Measurements from ENCODE around the gene IL27RA.

The IL27RA gene

DNA sequence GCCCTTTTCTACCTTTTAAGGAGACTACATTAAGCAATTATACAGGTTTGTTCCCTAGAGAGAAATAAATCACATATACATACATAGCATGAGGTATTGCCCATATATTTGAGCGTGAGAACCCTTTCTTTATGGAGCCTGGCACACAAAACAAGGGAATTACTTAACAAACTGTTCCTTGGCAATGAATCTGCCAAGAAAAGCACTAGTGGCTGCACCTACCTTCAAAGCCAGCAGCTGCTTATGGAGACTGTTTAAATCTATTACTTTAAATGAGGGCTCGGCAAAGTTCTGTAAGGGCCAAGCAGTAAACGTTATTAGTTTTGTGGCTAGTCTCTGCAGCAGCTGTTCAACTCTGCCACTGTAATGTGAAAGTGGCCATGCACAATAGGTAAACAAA, 32.5 kb upstream of the IL27RA start:
- TF ChIP-seq, protein P1, sequence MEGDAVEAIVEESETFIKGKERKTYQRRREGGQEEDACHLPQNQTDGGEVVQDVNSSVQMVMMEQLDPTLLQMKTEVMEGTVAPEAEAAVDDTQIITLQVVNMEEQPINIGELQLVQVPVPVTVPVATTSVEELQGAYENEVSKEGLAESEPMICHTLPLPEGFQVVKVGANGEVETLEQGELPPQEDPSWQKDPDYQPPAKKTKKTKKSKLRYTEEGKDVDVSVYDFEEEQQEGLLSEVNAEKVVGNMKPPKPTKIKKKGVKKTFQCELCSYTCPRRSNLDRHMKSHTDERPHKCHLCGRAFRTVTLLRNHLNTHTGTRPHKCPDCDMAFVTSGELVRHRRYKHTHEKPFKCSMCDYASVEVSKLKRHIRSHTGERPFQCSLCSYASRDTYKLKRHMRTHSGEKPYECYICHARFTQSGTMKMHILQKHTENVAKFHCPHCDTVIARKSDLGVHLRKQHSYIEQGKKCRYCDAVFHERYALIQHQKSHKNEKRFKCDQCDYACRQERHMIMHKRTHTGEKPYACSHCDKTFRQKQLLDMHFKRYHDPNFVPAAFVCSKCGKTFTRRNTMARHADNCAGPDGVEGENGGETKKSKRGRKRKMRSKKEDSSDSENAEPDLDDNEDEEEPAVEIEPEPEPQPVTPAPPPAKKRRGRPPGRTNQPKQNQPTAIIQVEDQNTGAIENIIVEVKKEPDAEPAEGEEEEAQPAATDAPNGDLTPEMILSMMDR (IDR thresholded peaks at IDR 0.05; ENCODE audit: low read depth, low read length), result no peak
- no peak overlapping the region for H3K4me3 ChIP-seq (ENCODE audit: low read depth, low read length)

DNA sequence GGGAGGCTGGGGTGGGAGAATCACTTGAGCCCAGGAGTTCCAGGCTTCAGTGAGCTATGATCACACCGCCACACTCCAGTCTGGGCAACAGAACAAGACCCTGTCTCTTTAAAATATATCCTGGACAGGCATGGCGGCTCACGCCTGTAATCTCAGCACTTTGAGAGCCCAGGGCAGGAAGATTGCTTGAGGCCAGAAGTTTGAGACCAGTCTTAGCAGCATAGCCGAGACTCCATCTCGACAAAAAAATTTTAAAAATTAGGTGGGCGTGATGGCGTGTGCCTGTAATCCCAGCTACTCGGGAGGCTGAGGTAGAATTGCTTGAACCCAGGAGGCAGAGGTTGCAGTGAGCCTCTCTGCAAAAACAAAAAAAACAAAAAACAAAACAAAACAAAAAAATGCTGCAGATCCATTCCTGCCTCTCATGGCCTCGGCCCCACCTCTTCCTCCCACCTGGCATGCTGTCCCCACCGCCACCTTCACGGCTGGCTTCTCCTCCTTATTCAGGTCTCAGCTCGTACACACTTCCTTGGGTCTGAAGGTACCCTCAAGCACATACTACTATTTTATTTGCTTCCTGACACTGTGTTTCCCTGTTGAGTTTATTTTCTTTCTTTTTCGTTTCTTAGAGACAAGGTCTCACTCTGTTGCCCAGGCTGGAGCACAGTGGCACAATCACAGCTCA, 30.7 kb upstream of the IL27RA start:
- TF ChIP-seq, protein P1 (IDR thresholded peaks at IDR 0.05; ENCODE audit: low read depth, low read length), result no peak
- H3K4me3 ChIP-seq (ENCODE audit: low read depth, low read length), result no peak overlapping the region

DNA sequence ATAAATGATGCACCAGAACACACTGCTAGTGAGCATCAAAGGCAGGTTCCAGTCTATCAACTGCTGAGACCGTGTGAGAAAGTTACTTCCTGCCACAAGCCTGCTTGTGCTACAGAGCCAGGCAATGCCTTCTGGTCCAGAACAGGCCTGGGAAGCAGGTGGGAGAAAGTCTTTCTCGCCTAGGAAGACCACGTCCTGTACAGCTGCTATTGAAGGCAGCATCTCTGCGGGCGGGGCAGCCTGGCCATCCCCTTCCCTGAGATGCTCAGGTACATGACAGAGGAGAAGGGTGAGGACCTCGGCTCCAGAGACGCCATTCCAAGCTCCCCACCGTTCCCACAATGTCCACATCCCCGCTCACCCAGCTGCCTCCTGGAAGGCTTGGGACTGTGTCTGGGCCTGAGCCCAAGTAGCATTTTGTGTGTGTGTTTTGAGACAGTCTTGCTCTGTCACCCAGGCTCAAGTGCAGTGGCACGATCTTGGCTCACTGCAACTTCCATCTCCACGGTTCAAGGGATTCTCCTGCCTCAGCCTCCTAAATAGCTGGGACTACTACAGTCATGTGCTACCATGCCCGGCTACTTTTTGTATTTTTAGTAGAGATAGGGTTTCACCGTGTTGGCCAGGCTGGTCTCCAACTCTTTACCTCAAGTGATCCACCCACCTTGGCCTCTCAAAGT, 28.9 kb upstream of the IL27RA start:
- TF ChIP-seq, protein P1 (IDR thresholded peaks at IDR 0.05; ENCODE audit: low read depth, low read length), result no peak
- no peak overlapping the region for H3K4me3 ChIP-seq (ENCODE audit: low read depth, low read length)

DNA sequence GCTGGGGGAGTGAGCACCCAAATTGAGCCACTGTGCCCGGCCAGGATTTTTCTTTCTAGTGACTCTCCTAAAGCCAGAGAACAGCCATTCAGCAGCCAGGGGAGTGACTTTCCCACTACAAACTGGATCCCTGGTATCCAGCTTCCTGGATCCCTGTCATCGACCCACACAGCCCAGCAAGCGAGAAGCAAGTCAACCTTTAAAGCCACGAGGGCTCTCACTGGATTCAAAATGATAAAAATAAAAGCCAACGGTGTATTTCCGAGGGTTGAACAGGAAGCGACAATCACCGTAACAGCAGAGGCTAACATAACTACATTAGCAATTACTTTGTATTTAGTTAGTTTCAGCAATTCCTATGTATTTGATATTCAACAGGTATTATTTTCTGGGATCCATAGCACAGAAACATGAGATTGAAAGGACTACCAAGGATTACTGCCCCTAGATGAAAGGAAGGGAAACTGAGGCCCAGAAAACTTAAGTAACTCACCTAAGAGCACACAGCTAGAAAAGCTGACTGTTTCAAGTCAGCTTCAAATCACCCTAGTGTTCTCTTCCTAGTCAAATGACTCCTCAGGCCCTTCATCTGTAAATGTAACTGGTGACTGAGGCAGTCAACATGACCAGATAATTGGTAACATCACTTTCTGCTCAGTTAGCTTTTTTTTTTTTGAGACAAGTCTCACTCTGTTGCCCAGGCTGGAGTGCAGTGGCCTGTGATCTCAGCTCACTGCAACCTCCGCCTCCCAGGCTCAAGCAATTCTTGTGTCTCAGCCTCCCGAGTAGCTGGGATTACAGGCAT, 28.1 kb upstream of the IL27RA start:
- TF ChIP-seq, protein P1 (IDR thresholded peaks at IDR 0.05; ENCODE audit: low read depth, low read length), result no peak
- no peak overlapping the region for H3K4me3 ChIP-seq (ENCODE audit: low read depth, low read length)

DNA sequence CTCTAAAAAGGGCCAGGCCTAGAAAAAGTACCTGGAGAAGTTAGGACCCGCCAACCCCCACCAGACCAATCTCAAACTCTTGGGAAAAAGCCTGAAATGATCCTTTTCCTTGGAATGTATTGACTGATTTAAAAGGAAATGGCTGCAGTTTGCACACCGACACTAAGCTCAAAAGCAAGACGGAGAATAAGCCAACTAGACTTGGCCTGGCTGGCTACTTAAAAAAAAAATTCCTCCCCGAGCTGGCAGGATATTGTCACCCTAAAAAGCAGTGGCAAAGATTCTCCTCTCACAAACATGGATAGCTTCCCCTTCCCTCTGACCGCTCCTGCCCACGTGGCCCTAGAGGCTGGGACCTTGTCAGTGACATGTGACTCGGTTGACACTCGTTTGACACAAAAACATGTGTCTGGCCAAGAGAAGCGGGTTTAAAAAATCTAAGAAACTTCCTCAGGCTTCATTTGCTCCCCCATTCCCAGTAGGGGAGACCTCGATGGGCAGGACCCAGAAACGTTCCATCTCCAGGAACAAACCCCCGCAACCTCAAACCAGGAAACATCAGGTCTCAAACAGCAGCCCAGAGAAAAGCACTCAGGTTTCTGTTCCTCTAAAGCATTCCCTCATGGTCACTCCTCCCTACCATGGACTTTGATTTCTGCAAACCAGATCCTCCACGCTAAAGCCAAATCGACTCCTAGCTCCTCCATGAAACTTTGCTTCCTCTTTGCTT, 26.8 kb upstream of the IL27RA start:
- no peak overlapping the region for H3K4me3 ChIP-seq (ENCODE audit: low read depth, low read length)
- TF ChIP-seq, protein P1 (IDR thresholded peaks at IDR 0.05; ENCODE audit: low read depth, low read length), result no peak

DNA sequence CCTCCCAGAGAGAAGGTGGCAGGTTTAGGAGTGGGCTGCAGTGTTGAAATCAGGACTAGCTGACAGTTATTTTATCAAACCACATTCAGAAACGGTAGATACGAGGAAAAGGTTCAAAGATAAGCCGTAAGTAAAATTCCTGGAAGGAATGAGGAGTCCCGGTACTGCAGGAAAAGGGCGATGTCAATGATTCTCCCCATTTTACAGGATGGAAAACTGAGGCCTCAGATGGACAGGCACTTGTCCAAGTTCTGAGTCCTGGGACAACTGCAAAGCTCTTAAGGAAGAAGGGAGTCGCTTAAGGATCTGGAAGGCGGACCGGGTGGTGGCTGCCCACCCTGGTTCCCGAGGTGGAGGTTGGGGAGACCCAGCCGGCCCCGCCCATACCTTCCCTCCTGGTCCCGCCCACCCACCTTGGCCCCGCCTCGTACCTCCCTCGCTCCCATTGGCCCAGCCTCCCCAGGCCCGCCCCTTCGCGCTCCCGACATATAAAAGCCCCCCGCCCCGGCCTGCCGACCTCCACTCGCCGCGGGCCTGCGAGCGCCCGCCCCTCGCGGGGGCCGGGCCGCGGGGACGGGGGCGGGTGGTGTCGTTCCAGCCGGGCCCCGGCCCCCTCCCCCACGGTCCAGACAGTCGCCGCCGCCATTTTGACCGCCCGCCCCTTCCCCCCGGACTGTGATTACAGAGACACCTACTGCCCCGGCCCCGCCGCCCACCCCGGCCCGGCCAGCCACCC, 26.0 kb upstream of the IL27RA start:
- peak overlapping the region; percentile 68 for H3K4me3 ChIP-seq (ENCODE audit: low read depth, low read length)
- TF ChIP-seq, protein P1 (IDR thresholded peaks at IDR 0.05; ENCODE audit: low read depth, low read length), result no peak

All from WI38 (cell line).